HG02588 (cell line): Measurements from ENCODE around the gene CCBE1.
A peak's percentile ranks its signal among the peaks of the same experiment; 100 is the strongest.

Experiments
- ATAC-seq: cut with Tn5 transposase; IDR thresholded peaks from one replicate; pipeline ENCODE4 v1.9.1; 2021; ENCODE audit warnings: mild to moderate bottlenecking, moderate library complexity; ENCODE audit not compliant: unreplicated experiment

Gene CCBE1

DNA sequence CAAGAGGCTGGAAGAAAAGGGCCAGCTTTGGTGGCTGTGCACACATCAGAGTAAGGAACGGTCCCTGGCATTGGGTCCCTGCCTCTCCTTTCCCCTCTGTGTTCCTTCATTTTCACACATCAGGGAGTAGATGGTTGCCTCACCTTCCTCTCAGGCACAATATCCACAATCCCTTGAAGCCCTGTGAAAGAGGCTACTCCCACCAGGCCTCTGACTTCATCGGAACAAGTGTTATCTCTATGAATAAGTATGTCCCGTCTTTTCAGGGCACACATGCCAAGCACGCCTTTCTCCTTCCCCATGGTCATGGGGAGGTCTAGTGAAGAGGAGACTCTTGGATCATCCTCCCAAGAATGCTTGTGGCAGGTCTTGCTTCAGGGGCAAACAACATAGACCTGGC is 277.0 kb downstream of the CCBE1 start:
- ATAC-seq = no peak

DNA sequence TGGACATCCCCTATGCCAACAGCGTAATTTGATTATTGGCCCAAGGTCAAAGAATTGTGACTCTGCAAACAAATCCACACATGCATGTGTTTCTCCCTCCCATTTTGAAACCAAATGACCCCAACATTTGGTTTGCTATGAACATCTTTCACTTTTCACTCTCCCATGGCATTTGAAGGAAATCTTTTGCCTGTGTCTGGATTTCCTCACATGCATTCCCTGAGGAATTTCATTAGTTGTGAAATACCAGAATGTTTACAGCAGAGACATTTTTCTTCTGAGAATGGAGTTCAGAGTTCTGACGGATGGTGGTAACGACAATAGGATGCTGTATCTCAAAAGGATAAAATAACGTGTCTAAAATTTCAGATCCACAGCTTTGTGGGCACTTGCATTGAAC is 277.8 kb downstream of the CCBE1 start:
- no peak for ATAC-seq

DNA sequence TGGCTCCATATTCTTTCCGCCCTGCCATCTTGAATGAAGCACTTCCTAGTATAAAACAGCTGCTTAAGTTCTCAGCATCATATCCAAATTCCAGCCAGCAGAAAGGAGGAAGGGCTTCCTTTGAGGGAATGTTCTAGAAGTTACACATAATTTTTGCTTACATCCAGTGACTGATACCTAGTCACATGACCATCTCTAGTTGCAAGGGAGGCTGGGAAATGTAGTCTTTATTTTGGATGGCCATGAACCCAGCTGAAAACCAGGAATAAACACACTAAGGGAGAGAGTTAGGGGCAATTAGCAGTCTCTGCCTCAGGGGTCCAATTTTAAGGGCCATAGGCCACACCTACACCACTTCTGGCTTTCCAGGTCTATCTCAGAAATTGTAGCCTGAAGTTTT is 280.4 kb downstream of the CCBE1 start:
- no peak for ATAC-seq

DNA sequence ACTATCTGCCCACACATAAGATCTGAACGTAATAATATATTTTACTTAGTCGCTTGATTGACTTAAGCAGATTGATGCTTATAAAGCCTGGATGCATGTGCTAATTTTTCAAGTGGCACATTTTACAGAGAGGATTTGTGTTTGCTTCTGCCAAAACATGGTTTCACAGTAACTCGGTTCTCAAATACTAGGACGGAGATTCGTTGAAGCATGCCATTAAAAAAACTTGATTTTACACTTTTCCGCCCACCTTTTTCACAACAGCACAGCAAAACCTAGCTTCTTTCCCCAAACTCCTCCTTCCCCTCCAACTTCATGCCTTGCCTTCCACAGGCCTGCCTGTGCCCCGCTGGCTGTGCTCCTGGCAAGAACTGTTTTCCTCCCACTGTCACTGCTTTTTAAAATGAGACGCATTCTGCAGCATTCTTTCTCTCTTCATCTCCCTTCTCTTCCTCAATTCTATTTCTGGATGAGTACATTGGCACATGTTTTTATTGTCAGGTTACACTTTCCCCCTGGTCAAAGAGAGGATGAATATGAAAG is 283.0 kb downstream of the CCBE1 start:
- no peak for ATAC-seq

DNA sequence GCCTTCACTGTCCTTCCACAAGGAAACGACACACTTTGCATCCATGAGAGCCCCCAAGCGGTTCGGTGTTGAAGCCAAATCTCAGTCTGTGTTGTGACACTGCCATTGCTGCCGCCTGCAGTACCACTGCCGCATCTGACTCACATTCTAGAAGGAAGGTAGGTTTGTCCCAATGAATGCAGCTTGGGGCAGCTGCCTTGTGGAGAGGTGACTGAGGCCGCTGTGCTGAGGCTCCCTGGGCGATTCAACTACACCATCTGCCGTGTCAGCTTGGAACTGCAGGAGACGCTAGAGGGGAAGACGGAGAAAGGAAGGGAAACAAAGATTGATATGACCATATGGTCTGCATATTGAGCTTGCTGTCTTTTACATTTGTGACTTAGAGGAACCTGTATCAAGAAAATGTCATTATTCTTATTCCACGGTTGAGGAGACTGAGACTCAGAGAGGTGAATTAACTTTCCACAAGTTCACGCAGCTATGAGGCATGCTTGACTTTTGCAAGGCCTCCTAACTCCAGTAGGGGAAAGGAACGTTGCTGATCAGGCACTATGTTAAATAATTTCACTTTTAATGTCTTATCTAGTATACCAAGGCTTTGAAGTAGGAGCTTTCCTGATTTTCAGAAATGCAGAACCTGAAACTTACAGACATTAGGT is 294.7 kb downstream of the CCBE1 start:
- ATAC-seq = peak; percentile 93

DNA sequence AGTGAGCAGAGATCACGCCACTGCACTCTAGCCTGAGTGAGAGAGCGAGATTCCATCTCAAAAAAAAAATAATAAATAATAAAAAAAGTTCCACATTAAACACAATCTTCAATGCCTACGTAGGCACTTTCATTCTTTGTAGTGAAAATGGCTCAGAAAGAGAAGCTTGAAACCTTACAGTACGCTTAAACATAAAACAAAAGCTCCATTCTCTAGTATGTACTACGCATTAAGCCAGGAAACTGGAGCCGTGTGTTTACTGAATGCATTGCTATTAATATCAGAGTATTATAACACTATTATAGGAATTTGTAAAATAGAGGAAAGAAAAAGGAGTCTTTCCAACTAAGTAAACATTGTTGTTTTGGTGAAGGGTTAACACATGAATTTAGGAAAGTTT is 296.8 kb downstream of the CCBE1 start:
- no peak for ATAC-seq

DNA sequence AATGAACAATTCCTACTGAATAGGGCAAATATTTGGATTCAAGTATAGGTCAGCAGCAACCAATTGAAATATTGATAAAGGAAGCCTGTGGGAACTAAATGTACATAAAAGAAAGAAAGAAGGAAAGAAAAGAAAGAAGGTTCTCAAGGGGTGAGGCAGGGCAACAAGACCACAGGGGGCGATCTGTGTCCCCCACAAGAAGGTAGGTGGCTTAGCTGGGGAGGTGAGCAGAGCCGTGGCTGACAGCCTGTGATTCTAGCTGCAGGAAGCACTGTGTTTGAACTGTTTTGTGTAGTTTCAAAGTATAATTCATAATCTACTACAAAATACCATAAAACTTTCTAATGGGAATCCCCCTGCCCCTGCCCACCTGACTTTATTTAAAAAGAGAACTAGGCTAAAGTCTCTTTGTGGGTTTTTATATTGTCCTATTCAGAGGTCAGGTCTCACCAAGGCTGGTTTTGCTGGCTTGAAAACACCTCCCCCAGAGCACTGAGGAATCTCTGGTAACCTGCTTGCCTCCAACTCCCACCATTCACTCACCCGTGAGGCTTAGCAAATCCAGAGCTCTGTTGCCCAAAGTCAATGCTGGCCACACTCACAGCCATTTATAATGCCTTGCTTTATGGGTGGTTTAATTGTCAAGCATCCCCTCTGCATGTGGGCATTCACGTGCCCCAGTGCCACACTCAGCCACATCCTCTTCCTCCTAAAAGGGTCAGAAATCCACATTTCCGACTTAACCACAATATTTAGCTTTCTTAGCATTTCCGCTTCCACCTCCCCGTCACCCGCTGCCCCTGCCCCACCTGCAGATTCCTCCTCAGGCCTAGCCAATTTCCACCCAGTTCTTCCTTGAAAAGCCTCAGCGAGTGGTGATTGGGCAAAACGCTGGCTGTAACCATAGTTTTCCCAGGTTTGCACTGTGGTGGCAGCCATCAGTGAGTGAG is 301.7 kb downstream of the CCBE1 start:
- ATAC-seq = no peak

DNA sequence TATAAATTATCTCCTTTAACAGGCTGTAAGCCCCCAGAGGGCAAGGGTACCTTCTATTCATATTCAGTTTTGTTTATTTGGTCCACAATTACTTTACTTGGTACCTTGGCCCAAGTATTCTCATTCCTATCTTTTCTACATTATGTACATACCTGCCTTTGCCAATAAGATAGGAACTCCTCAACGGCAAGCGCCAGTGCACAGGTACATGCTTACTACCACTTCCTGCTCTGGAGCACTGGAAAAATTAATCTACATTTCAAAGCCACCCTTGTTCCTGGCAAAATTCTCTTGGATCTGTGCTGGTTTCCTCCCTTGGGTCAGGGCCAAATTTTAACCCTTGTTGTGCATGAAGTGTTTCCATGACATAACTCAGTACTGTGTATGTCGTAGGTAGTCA is 303.8 kb downstream of the CCBE1 start:
- no peak for ATAC-seq

DNA sequence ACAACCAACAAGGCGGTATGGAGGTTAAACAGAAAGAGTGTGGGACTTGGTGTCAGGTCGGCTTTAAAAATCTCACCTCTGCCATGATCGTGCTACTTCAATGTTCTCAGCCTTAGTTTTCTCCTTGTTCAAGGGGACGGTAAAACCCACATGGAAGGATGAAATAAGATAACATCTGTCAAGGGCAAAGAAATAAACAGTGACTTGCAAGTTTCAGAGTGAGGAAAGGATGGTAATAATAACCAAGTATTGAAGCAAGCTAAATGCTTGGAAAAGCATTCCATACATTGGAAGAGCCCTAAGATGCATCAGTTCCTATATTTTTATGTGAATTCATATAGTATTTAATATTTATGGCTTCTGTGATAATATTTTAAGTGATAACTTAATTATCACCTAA is 308.4 kb downstream of the CCBE1 start:
- no peak for ATAC-seq

DNA sequence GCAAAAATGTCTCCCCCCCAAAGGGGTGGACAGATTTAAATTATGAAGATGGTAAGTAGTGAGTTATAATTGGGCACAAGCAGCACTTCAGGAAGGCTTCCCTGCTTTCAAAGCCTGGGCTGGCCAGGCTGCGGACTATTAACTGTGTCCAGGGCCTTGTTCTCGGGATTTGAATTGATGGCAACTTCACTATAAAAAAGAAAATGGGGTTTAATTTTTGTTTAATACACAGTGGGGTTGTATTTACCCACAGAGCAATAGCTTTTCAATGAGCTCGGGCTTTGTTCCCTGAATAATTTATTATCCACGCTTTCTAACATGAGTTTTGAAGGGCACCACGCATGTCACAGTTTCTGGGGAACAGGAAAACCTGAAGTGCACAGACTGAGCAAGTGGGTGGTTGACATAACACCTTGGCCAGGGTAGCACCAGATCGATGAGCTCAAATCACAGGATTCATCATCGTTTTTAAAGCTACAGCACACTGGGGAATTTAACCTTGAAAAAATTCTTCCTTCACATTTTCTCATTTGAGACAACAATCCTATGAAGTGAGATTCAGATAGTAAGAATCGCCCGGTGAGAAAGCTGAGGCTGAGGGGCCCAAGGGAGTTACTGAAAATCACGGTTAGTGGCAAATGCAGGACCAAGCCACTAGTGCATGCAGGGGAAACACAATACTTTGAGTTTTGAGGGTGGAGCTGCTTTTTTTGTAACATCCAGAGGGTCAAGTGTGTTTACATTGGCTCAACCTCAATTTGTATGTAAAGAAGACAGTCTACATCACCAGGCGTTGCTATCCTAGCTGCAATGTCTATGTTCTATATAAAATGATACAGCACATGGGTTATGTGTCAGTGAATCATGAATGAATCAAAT is 309.3 kb downstream of the CCBE1 start:
- ATAC-seq = no peak

DNA sequence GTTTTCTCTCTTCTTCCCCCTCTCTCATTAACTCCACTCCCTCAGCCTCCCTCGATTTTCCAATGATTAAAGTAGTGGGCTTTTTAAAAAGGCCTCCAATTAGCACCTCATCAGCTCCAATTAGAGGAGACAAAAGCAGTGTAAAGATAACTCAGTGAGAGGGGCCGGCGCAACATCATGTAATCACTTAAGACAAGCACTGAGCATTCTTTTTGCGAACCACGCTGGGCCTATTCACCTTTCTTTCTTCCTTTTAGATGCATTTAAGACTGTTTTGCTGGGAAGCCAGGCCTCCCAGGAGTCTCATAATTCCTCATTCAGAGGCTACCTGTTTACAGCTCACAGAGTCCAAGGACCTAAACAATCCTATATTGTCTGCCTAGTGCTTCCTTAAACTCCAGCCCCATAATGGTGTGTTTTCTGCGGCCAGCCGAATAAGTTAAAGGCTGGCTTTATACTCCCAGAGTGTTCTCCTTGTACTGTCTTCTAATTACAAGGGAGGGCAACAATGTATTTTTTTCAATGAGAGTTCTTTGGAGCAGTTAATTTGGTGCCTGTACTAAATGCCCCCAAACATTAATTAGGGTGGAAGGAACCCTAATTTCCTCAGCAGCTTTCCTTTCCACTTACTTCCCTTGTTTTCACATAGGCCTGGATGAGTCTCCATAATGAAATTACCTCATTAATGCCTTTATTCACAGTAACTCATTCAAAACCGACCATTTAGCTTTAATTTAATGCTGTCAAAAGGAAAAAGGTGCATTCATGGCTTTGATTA is 310.1 kb downstream of the CCBE1 start:
- no peak for ATAC-seq

DNA sequence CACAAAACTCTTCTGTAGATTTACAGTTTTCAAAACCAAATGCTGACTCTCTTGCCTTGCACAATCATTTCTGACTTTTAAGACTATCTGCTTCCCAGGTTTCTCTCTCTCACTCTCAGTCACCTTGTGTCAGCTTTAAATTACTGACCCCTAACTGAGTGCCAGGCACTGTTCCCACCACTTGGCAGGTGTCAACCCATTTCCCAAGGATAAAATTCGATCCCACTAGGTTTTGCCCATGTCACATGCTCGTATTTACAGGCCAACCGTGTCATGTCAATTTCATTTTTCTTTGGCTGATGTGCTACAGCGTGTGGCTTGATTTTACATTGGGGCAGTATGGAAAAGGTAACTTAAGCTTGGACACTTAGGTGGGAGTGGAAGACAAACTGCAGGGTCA is 312.0 kb downstream of the CCBE1 start:
- no peak for ATAC-seq

DNA sequence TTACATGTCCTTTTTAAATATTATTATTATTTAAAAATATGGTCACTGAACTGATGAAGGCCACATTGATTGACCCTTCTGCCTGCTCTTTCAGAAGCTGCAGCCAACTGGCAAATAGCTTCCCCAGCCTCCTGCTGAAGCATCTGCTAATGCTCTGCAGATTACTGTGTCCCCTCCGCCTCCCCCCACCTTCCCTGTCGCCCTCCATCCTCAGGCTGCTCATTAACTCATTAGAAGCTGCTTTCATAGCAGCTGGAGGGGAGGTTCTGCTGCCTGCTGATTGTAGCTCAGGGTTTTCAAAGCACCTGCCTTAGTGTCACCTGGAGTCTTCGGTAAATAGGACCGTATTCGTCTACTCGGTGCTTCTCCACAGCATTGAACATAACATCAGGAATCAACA is 313.4 kb downstream of the CCBE1 start:
- ATAC-seq = no peak

DNA sequence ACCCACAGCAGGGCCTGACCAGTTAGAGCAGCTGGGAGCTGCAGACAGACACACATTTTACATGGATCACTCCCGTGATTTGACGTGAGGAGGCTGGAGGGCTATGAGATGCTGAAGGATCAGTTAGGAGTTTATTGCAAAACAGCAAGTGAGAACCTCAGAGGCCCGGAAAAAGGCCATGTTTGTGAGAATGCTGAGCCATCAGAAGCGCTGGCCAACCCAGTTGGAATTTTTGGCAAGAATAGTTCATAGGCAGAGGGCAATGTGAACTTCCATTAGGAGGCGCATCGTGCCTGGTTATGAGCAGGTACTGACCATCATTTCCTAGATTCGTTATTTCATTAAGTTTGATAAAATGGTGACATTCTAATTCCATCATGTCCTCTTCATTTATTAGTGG is 314.8 kb downstream of the CCBE1 start:
- ATAC-seq = no peak

DNA sequence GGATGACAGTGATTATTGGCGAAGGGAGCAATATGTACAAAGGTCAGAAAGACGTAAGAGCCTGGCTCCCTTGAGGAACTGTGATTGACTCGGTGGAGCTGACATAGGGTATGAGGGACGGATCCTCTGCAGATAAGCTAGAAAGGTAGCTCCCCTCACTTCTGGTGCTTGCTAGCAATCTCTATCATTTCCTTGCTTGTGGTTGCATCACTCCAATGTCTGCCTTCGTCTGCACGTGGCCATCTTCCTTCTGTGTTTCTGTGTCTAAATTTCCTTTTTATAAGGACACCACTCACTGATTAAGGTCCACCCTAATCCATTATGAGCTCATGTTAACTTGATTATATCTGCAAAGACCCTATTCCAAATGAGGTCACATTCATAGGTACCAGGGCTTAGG is 315.3 kb downstream of the CCBE1 start:
- no peak for ATAC-seq
